D721Med (cell line): ENCODE data around the gene ADAMTSL3.
"Not testable (repeated sequence)": the region's sequence is repeated elsewhere in the genome, so short reads cannot be mapped to it uniquely, and the experiment has no call there.

ENCODE experiments used
- DNase-seq: peaks from one replicate; pipeline ENCODE4 v3.0.0; 2011; ENCODE audit warnings: low spot score; ENCODE audit not compliant: insufficient read length
- FAIRE-seq: peaks from 2 replicates; lab custom pipeline; 2011; peaks lifted over from hg19 to GRCh38; lab: Jason Lieb, UNC
- TF ChIP-seq, protein P1 (sequence below): IDR thresholded peaks from 2 replicates; pipeline ENCODE4 v1.5.1; 2012; ENCODE audit warnings: mild to moderate bottlenecking, control low read depth; ENCODE audit not compliant: insufficient read depth; ENCODE audit errors: missing control alignments

ADAMTSL3 gene

DNA sequence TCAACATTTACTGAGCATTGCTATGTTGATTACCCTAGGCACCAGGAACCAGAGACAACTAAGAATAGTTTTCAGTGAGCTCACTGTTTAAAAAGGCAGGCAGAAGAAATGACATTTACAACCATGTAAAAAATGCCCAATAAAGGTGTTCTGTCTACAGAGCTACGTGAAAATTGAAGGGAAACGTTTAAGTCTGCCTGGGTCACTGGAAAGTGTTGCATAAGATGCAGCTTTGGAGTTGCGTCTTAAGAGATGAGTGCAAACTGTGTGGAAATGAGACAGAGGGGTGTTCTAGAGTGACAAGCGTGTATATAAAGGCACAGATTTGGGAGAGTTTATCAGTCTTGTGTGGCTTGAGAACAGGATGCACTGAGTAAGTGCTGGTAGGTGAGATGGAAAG lies 303.0 kb downstream of the ADAMTSL3 start:
- FAIRE-seq (no peak), DNase-seq (no peak)
- TF ChIP-seq, protein P1, sequence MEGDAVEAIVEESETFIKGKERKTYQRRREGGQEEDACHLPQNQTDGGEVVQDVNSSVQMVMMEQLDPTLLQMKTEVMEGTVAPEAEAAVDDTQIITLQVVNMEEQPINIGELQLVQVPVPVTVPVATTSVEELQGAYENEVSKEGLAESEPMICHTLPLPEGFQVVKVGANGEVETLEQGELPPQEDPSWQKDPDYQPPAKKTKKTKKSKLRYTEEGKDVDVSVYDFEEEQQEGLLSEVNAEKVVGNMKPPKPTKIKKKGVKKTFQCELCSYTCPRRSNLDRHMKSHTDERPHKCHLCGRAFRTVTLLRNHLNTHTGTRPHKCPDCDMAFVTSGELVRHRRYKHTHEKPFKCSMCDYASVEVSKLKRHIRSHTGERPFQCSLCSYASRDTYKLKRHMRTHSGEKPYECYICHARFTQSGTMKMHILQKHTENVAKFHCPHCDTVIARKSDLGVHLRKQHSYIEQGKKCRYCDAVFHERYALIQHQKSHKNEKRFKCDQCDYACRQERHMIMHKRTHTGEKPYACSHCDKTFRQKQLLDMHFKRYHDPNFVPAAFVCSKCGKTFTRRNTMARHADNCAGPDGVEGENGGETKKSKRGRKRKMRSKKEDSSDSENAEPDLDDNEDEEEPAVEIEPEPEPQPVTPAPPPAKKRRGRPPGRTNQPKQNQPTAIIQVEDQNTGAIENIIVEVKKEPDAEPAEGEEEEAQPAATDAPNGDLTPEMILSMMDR = no peak

DNA sequence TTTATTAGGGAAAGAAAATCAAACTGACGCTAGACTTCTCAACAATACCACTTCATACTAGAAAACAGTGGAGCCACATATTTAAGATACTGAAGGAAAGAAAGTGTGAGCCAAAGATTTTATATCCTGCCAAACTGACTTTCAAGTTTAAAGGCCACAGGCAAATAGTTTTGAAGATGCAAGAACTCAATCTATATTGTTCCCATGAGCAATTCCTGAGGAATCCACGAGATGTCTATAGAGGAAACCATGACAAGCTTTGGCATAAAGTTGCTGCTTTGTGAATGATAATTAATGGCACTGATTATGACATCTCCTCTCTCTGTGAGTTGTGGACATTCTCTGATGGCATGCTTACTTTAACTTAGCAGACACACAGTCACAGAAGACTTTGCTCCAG lies 305.6 kb downstream of the ADAMTSL3 start:
- FAIRE-seq (no peak), DNase-seq (no peak)

DNA sequence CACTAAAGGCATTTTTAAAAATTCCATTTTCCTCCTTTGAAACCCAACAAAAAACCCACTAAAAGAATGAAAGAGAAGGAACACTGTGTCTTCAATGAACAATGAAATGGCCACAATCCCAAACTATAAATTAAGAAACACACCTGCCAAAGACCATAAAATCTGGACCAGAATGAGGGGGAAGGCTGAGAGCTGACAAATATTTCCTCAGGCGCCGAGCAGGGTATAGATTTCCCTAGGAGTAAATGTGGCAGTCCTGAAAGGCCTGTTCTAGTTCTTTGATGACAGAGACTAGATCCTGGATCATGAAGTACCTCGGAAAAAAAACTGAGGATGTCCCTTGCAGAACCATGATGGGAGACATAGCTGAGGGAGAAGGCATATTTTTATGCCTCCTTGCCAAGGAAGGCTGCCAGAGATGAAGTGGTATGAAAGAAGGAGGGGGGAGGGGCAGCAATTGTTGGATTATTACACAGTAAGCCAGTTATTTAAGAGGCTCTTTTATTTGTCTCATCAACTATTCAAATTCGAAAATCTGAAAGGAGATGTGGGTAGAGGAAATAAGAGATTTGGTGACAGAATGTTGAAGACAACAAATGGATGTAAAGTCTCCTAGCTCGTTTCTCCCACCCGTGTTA lies 306.4 kb downstream of the ADAMTSL3 start:
- DNase-seq (no peak), FAIRE-seq (no peak)
- TF ChIP-seq, protein P1 = no peak

More for the DNA sequence above, 305.6 kb downstream of the ADAMTSL3 start:
- TF ChIP-seq, protein P1 = no peak

DNA sequence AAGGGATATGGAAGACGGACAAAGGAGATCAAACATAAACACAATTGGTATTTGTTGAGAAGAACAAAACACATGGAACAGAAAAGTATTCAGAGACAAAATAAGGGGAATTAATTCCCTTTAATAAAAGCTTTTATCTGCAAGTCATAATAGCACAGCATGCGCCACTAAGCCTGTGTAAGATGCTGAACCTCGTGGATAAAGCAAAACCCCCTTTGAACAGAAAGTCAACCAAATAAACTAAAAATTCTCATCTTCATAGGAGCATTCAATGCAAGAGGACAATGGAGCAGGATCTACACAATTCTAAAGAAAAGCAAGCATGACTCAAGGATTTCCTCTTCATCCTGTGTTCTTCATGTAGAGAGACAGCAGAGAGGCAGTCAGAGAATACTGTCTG lies 307.4 kb downstream of the ADAMTSL3 start:
- TF ChIP-seq, protein P1 = no peak
- no peak for FAIRE-seq
- DNase-seq = no peak

DNA sequence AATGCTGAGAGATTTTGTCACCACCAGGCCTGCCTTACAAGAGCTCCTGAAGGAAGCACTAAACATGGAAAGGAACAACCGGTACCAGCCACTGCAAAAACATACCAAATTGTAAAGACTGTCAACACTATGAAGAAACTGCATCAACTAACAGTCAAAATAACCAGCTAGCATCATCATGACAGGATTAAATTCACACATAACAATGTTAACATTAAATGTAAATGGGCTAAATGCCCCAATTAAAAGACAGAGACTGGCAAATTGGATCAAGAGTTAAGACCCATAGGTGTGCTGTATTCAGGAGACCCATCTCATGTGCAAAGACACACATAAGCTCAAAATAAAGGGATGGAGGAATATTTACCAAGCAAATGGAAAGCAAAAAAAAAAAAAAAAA lies 311.0 kb downstream of the ADAMTSL3 start:
- not testable (repeated sequence) for FAIRE-seq

DNA sequence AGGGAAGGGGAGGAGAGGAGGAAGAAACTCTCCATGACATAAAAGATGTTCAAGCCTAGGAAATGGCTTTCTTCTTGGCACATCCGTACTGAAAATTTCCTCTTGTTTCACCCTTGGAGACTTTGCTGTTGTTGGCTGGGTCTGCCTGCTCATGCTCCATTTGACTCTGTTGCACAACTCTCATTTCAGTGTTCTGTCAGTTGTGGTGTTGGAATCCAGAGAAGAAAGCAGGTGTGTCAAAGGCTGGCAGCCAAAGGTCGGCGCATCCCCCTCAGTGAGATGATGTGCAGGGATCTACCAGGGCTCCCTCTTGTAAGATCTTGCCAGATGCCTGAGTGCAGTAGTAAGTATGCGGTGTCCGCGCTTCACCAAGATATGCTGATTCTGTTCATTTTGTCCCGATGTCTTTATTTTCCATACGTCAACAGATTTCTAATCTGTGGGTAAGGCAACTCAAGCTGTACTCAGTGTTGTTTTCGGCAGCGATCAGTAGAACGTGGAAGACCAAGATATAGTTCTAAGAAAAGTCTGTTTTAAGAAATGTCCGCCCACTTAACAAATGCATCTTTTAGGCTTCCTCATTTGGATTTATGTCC lies 316.5 kb downstream of the ADAMTSL3 start:
- no peak for DNase-seq
- TF ChIP-seq, protein P1 = no peak
- FAIRE-seq = no peak

More for the DNA sequence above, 311.0 kb downstream of the ADAMTSL3 start:
- DNase-seq = not testable (repeated sequence)

DNA sequence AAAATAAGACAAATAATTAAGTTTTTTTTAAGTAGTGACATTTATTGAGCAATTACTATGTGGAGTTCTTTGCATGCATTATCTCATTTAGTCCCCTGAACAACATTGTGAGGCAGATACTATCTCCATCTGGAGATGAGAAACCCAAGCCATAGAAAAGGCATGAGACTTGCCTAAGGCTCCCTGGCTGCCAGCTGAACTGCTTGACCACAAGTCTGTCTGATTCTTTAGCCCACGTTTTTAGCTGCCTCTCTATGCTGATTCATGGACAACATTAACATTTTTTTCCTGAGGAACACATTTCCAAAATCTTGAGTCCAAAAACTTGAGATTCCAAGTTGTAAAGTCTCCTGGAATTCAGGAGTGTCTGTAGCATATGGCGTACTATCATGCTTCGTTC lies 318.1 kb downstream of the ADAMTSL3 start:
- no peak for FAIRE-seq

More for the DNA sequence above, 318.1 kb downstream of the ADAMTSL3 start:
- no peak for DNase-seq
- TF ChIP-seq, protein P1 = no peak
